HCT116 (cell line): ENCODE results near the gene TAGLN2. TPM values are rescaled to one million over a fixed set of nuclear protein-coding genes. Genes with fewer than 3 reads are reported as not detected.
A peak's percentile ranks its signal among the peaks of the same experiment; 100 is the strongest.

ENCODE experiments used
- ATAC-seq: fragments of 200-7000 bp; cut with Tn5 transposase; 2 replicates; pipeline ENCODE4 v1.9.1; 2020; ENCODE audit warnings: mild to moderate bottlenecking, moderate library complexity
- BruUV-seq: library from RNA; stranded (reverse); fragments of 400-500 nt; replicated peaks from 2 replicates; lab custom pipeline; 2021; lab: Mats Ljungman, UMichigan
- CTCF ChIA-PET: fragments of 300-600 bp; sonication (Branson Sonifier 250); formaldehyde crosslinking; loops from one replicate; lab custom pipeline; 2021; ENCODE audit warnings: antibody characterized with exemption; lab: Charles Lee
- POLR2A ChIA-PET: fragments of 300-600, 350-600 bp; sonication (Branson Sonifier 250); formaldehyde crosslinking; loops from one replicate; lab custom pipeline; 2021; ENCODE audit warnings: antibody characterized with exemption; lab: Charles Lee
- RAD21 ChIA-PET, 2 experiments: fragments of 300-600 bp; sonication (Branson Sonifier 250); formaldehyde crosslinking; loops; one replicate each; lab custom pipeline; 2023; ENCODE audit warnings: low total read pairs in 2 of 2; ENCODE audit not compliant: uncharacterized antibody in 2 of 2, unreplicated experiment in 2 of 2, low non-redundant PET in 1 of 2; lab: Charles Lee
- DNase-seq: peaks from one replicate; pipeline ENCODE4 v3.0.0-alpha.2; 2010; ENCODE audit warnings: low read depth, low spot score
- H2AFZ ChIP-seq: fragments of 200-600 bp; shearing (Covaris generic), sonication (generic); 2 replicates; pipeline ENCODE4 v1.6.1; 2017; ENCODE audit warnings: low read depth, mixed run types, mixed read lengths, antibody characterized with exemption, low read length; ENCODE audit not compliant: poor library complexity, severe bottlenecking
- H3K27ac ChIP-seq: 2 replicates; pipeline ENCODE4 v1.5.1; 2012; ENCODE audit warnings: low read depth, low read length
- H3K27me3 ChIP-seq: fragments of 200-600 bp; sonication (generic); 2 replicates; pipeline ENCODE4 v1.6.1; 2016; ENCODE audit warnings: mixed run types, low read length, mixed read lengths; ENCODE audit not compliant: insufficient read depth
- H3K36me3 ChIP-seq, 2 experiments: fragments of 200-500 bp in 1 of 2; fragments of 200-600 bp in 1 of 2; sonication (Bioruptor generic) in 1 of 2; sonication (generic) in 1 of 2; 2 replicates each; pipeline versions ENCODE4 v1.5.1 to v1.6.1; 2014 to 2016; ENCODE audit warnings: low read length in 2 of 2, inconsistent platforms in 1 of 2, mixed read lengths in 1 of 2, mixed run types in 1 of 2; ENCODE audit not compliant: insufficient read depth in 2 of 2, control insufficient read depth in 1 of 2
- H3K4me1 ChIP-seq, 2 experiments: fragments of 200-600 bp in 1 of 2; sonication (generic) in 1 of 2; 2 replicates each; pipeline versions ENCODE4 v1.5.1 to v1.6.1; 2012 to 2017; ENCODE audit warnings: low read length in 2 of 2, inconsistent platforms in 1 of 2, mild to moderate bottlenecking in 1 of 2, mixed read lengths in 1 of 2, mixed run types in 1 of 2, moderate library complexity in 1 of 2; ENCODE audit not compliant: insufficient read depth in 2 of 2, control insufficient read depth in 1 of 2
- H3K4me2 ChIP-seq: fragments of 200-600 bp; sonication (generic); 2 replicates; pipeline ENCODE4 v1.6.1; 2017; ENCODE audit warnings: mixed run types, low read length, mixed read lengths
- H3K4me3 ChIP-seq, 2 experiments: fragments of 200-600 bp in 1 of 2; sonication (generic) in 1 of 2; replicated peaks in 1 of 2; 2 replicates each; pipeline ENCODE4 v1.5.1; 2011 to 2016; ENCODE audit warnings: low read length in 2 of 2, control low read depth in 1 of 2, low read depth in 1 of 2, mild to moderate bottlenecking in 1 of 2, mixed read lengths in 1 of 2, mixed run types in 1 of 2
- H3K79me2 ChIP-seq: fragments of 200-600 bp; sonication (generic); 2 replicates; pipeline ENCODE4 v1.6.1; 2017; ENCODE audit warnings: mild to moderate bottlenecking, mixed run types, low read length, moderate library complexity, mixed read lengths; ENCODE audit not compliant: insufficient read depth
- H3K9ac ChIP-seq: fragments of 200-600 bp; sonication (generic); 2 replicates; pipeline ENCODE4 v1.6.1; 2016; ENCODE audit warnings: low read length, mixed read lengths
- H3K9me2 ChIP-seq: fragments of 200-600 bp; sonication (generic), shearing (Covaris generic); 2 replicates; pipeline ENCODE4 v1.6.1; 2017; ENCODE audit warnings: mixed run types, mild to moderate bottlenecking, moderate library complexity; ENCODE audit not compliant: insufficient read depth
- H3K9me3 ChIP-seq, 2 experiments: fragments of 200-500 bp in 1 of 2; fragments of 200-600 bp in 1 of 2; sonication (Bioruptor generic) in 1 of 2; sonication (generic) in 1 of 2; 2 replicates each; pipeline ENCODE4 v1.6.1; 2014 to 2017; ENCODE audit warnings: low read length in 2 of 2, mixed read lengths in 2 of 2, inconsistent platforms in 1 of 2, low read depth in 1 of 2, mild to moderate bottlenecking in 1 of 2, mixed run types in 1 of 2, moderate library complexity in 1 of 2; ENCODE audit not compliant: control insufficient read depth in 1 of 2, insufficient read depth in 1 of 2
- H4K20me1 ChIP-seq: fragments of 200-600 bp; sonication (generic), shearing (Covaris generic); 2 replicates; pipeline ENCODE4 v1.6.1; 2017; ENCODE audit warnings: mixed run types, mild to moderate bottlenecking, moderate library complexity; ENCODE audit not compliant: insufficient read depth
- CTCF ChIP-seq, 3 experiments: fragments of 200-600 bp in 1 of 3; sonication (generic) in 1 of 3; IDR thresholded peaks in 2 of 3; conservative IDR thresholded peaks in 1 of 3; 2 replicates each; pipeline ENCODE4 v1.5.1; 2012 to 2017; ENCODE audit warnings: low read depth in 2 of 3, low read length in 2 of 3, antibody characterized with exemption in 1 of 3, borderline replicate concordance in 1 of 3, control low read depth in 1 of 3, mild to moderate bottlenecking in 1 of 3, mixed read lengths in 1 of 3, mixed run types in 1 of 3, moderate library complexity in 1 of 3; ENCODE audit not compliant: insufficient read depth in 1 of 3
- EGR1 ChIP-seq: IDR thresholded peaks from 2 replicates; pipeline ENCODE4 v1.6.1; 2012; ENCODE audit warnings: low read depth
- ELF1 ChIP-seq: IDR thresholded peaks from 2 replicates; pipeline ENCODE4 v1.6.1; 2012; ENCODE audit warnings: low read depth, borderline replicate concordance
- EZH2 ChIP-seq: fragments of 200-600 bp; sonication (generic); IDR thresholded peaks from 2 replicates; pipeline ENCODE4 v1.6.1; 2017; ENCODE audit warnings: antibody characterized with exemption, mixed run types
- JUND ChIP-seq: IDR thresholded peaks from 2 replicates; pipeline ENCODE4 v1.6.1; 2012
- MAX ChIP-seq: IDR thresholded peaks from 2 replicates; pipeline ENCODE4 v1.6.1; 2012
- ZFX ChIP-seq: fragments of 450-650 bp; IDR thresholded peaks from 2 replicates; pipeline ENCODE4 v1.6.1; 2017
- intact Hi-C: fragments of 100-400 bp; cut with micrococcal nuclease; formaldehyde crosslinking; loops from 2 replicates; pipeline ENCODE4 v1.10.0; 2022
- total RNA-seq: library from RNA; stranded (reverse); gene quantifications from one replicate; pipeline ENCODE4 v1.2.1, GENCODE V29; 2021; ENCODE audit not compliant: unreplicated experiment

The TAGLN2 gene
- total RNA-seq, 1 experiment from 2014 or later: 127 TPM

- DNase-seq (no peak), ATAC-seq (no peak)
- Histone ChIP-seq H4K20me1 (no peaks in the 10 kb centered on the region), H3K27ac (no peak overlapping the region), H3K9me2 (no peaks in the 10 kb centered on the region), H2AFZ (no peak overlapping the region), H3K4me1 (peaks cover 22 to 50% of the 10 kb centered on the region in 2 experiments), H3K4me2 (no peak overlapping the region), H3K9me3 (no peaks in the 10 kb centered on the region), H3K27me3 (no peaks in the 10 kb centered on the region), H3K4me3 (no peak overlapping the region), H3K79me2 (peaks cover under 1% of the 10 kb centered on the region; the same call in 1 of the 2 replicates), H3K9ac (no peak overlapping the region), H3K36me3 (peaks cover 7 to 14% of the 10 kb centered on the region in 2 experiments; a peak in 2 of 4 replicates)
- BruUV-seq: no TSS peak
- ChIA-PET RAD21 (no interaction called here), POLR2A (interaction anchor here (1.8 to 2.2 kb wide), 2 partner anchors 9 to 15 kb away, joined by 7 to 8 read pairs; partner anchors contain the start of genes CFAP45 and TAGLN2), CTCF (interaction anchor here (0.9 to 3.3 kb wide), 2 partner anchors 91 to 116 kb away, joined by 3 to 13 read pairs; no protein-coding TSS in a partner anchor)
- TF ChIP-seq EGR1 (no peak), ELF1 (no peak)
- intact Hi-C loops: no loop called here
Observed at GRCh38 chr1:159915571-159916241, 9.6 kb downstream of the TAGLN2 start.

GRCh38 chr1:159914252-159915018, 10.9 kb downstream of the TAGLN2 start:
- CTCF ChIA-PET: interaction anchor here (0.6 to 3.3 kb wide), 2 partner anchors 93 to 1889 kb away, joined by 3 to 13 read pairs; no protein-coding TSS in a partner anchor
- POLR2A ChIA-PET: interaction anchor here (1.2 kb wide), 1 partner anchor 14 kb away, joined by 3 read pairs; no protein-coding TSS in a partner anchor
- Histone ChIP-seq H2AFZ (no peak overlapping the region), H3K9me3 (no peaks in the 10 kb centered on the region), H3K4me1 (peaks cover 30 to 59% of the 10 kb centered on the region in 2 experiments), H3K27me3 (no peaks in the 10 kb centered on the region), H3K9ac (no peak overlapping the region), H3K9me2 (no peaks in the 10 kb centered on the region), H3K36me3 (peaks cover 1 to 7% of the 10 kb centered on the region in 2 experiments; a peak in 1 of 4 replicates), H3K4me2 (peak overlapping the region; percentile 40), H3K4me3 (no peak overlapping the region), H4K20me1 (no peaks in the 10 kb centered on the region), H3K27ac (no peak overlapping the region), H3K79me2 (no peaks in the 10 kb centered on the region)
- DNase-seq (no peak), ATAC-seq (no peak)
- TF ChIP-seq EZH2: no peak
- TF ChIP-seq CTCF (IDR thresholded peaks at IDR 0.05 in 2 of 3, conservative IDR thresholded peaks at IDR 0.05 in 1 of 3; ENCODE audit: borderline replicate concordance in 1 of 3, insufficient read depth in 1 of 3, low read depth in 2 of 3, low read length in 2 of 3): no peak
- no peak for TF ChIP-seq MAX
- TF ChIP-seq JUND: no peak
- TF ChIP-seq ZFX: no peak
- RAD21 ChIA-PET: no interaction called here
- intact Hi-C loops: no loop called here
- no TSS peak for BruUV-seq
